ENCODE data around the gene FER.
"Not testable (repeated sequence)": the region's sequence is repeated elsewhere in the genome, so short reads cannot be mapped to it uniquely, and the experiment has no call there.

DNA sequence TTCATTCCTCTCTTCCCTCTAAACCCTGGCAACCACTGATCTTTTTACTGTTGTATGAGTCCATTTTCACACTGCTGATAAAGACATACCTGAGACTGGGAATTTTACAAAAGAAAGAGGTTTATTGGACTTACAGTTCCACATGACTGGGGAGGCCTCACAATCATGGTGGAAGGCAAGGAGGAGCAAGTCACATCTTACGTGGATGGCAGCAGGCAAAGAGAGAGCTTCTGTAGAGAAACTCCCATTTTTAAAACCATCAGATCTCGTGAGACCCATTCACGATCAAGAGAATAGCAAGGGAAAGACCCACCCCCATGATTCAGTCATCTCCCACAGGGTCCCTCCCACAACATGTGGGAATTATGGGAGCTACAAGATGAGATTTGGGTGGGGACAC is 29.9 kb downstream of the FER start:
- TF ChIP-seq, protein P1, sequence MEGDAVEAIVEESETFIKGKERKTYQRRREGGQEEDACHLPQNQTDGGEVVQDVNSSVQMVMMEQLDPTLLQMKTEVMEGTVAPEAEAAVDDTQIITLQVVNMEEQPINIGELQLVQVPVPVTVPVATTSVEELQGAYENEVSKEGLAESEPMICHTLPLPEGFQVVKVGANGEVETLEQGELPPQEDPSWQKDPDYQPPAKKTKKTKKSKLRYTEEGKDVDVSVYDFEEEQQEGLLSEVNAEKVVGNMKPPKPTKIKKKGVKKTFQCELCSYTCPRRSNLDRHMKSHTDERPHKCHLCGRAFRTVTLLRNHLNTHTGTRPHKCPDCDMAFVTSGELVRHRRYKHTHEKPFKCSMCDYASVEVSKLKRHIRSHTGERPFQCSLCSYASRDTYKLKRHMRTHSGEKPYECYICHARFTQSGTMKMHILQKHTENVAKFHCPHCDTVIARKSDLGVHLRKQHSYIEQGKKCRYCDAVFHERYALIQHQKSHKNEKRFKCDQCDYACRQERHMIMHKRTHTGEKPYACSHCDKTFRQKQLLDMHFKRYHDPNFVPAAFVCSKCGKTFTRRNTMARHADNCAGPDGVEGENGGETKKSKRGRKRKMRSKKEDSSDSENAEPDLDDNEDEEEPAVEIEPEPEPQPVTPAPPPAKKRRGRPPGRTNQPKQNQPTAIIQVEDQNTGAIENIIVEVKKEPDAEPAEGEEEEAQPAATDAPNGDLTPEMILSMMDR (IDR thresholded peaks at IDR 0.05), result not testable (repeated sequence)
- not testable (repeated sequence) for TF ChIP-seq POLR2A (IDR thresholded peaks at IDR 0.05); POLR2AphosphoS5 (IDR thresholded peaks at IDR 0.05; ENCODE audit: insufficient read depth in 1 of 2, low read depth in 1 of 2)
